SK-N-SH treated with all-trans-retinoic acid at 6 μM for 48 hours (cell line): Measurements from ENCODE around the gene CABP1.

ENCODE experiments used
- ATAC-seq: fragments of 200-7000 bp; cut with Tn5 transposase; 3 replicates; pipeline ENCODE4 v1.9.1; 2020; ENCODE audit warnings: mild to moderate bottlenecking, moderate library complexity
- ARNTL ChIP-seq: fragments of 450-650 bp; formaldehyde crosslinking; IDR thresholded peaks from 2 replicates; pipeline ENCODE4 v1.5.0; 2020; ENCODE audit warnings: low read depth, mild to moderate bottlenecking, moderate library complexity, borderline replicate concordance
- BACH2 ChIP-seq: fragments of 250-450 bp; sonication (Bioruptor Pico); IDR thresholded peaks from 2 replicates; pipeline ENCODE4 v1.9.0; 2021; ENCODE audit warnings: mild to moderate bottlenecking, borderline replicate concordance
- CSDC2 ChIP-seq: fragments of 250-450 bp; sonication (Bioruptor Pico); IDR thresholded peaks from 2 replicates; pipeline ENCODE4 v1.5.0; 2020; ENCODE audit warnings: mild to moderate bottlenecking, moderate library complexity
- ESRRG ChIP-seq: fragments of 250-450 bp; sonication (Bioruptor Pico); IDR thresholded peaks from 2 replicates; pipeline ENCODE4 v1.6.1; 2021; ENCODE audit warnings: mild to moderate bottlenecking
- GLIS3 ChIP-seq: fragments of 250-450 bp; sonication (Bioruptor Pico); IDR thresholded peaks from 2 replicates; pipeline ENCODE4 v1.5.0; 2020; ENCODE audit warnings: mild to moderate bottlenecking, moderate library complexity
- ISL1 ChIP-seq: fragments of 250-450 bp; sonication (Bioruptor Pico); IDR thresholded peaks from 2 replicates; pipeline ENCODE4 v2.1.2; 2022; ENCODE audit warnings: mild to moderate bottlenecking, moderate library complexity
- OSR1 ChIP-seq: fragments of 250-450 bp; sonication (Bioruptor Pico); IDR thresholded peaks from 2 replicates; pipeline ENCODE4 v1.8.0; 2022; ENCODE audit warnings: moderate library complexity, mild to moderate bottlenecking, inconsistent platforms
- PPARA ChIP-seq: fragments of 250-450 bp; sonication (Bioruptor Pico); IDR thresholded peaks from 2 replicates; pipeline ENCODE4 v1.5.0; 2020; ENCODE audit warnings: mild to moderate bottlenecking, borderline replicate concordance
- RARB ChIP-seq: fragments of 250-450 bp; sonication (Bioruptor Pico); IDR thresholded peaks from 2 replicates; pipeline ENCODE4 v1.8.0; 2021; ENCODE audit warnings: mild to moderate bottlenecking, moderate library complexity
- SNAI2 ChIP-seq: fragments of 250-450 bp; sonication (Bioruptor Pico); IDR thresholded peaks from 2 replicates; pipeline ENCODE4 v1.5.0; 2020; ENCODE audit warnings: mild to moderate bottlenecking, moderate library complexity
- TCF4 ChIP-seq: fragments of 250-450 bp; sonication (Bioruptor Pico); IDR thresholded peaks from 2 replicates; pipeline ENCODE4 v1.8.0; 2021; ENCODE audit warnings: mild to moderate bottlenecking, moderate library complexity, borderline replicate concordance
- TOX ChIP-seq: fragments of 250-450 bp; sonication (Bioruptor Pico); IDR thresholded peaks from 2 replicates; pipeline ENCODE4 v1.8.0; 2021; ENCODE audit warnings: mild to moderate bottlenecking, moderate library complexity, borderline replicate concordance
- ZC3H10 ChIP-seq: fragments of 250-450 bp; sonication (Bioruptor Pico); IDR thresholded peaks from 2 replicates; pipeline ENCODE4 v1.5.1; 2021; ENCODE audit warnings: mild to moderate bottlenecking, moderate library complexity
- ZFP3 ChIP-seq: fragments of 250-450 bp; sonication (Bioruptor Pico); IDR thresholded peaks from 2 replicates; pipeline ENCODE4 v1.5.0; 2020; ENCODE audit warnings: mild to moderate bottlenecking, moderate library complexity
- ZFP30 ChIP-seq: fragments of 450-650 bp; formaldehyde crosslinking; IDR thresholded peaks from 2 replicates; pipeline ENCODE4 v1.5.0; 2022; ENCODE audit warnings: mild to moderate bottlenecking, moderate library complexity
- ZNF565 ChIP-seq: fragments of 450-650 bp; formaldehyde crosslinking; conservative IDR thresholded peaks from 2 replicates; pipeline ENCODE4 v1.5.0; 2020; ENCODE audit warnings: low read depth, mild to moderate bottlenecking, moderate library complexity
- ZNF70 ChIP-seq: fragments of 450-650 bp; formaldehyde crosslinking; IDR thresholded peaks from 2 replicates; pipeline ENCODE4 v1.5.0; 2020; ENCODE audit warnings: mild to moderate bottlenecking, moderate library complexity
- ZNF8 ChIP-seq: fragments of 450-650 bp; formaldehyde crosslinking; IDR thresholded peaks from 2 replicates; pipeline ENCODE4 v1.5.0; 2020; ENCODE audit warnings: mild to moderate bottlenecking, moderate library complexity
- TF ChIP-seq, protein P1 (sequence below): fragments of 250-450 bp; sonication (Bioruptor Pico); IDR thresholded peaks from 2 replicates; pipeline ENCODE4 v1.5.1; 2021; ENCODE audit warnings: mild to moderate bottlenecking, moderate library complexity
- TF ChIP-seq, protein P2 (sequence below): fragments of 250-450 bp; sonication (Bioruptor Pico); IDR thresholded peaks from 2 replicates; pipeline ENCODE4 v1.8.0; 2021; ENCODE audit warnings: low read depth, mild to moderate bottlenecking, moderate library complexity, borderline replicate concordance
- TF ChIP-seq, protein P3 (sequence below): fragments of 250-450 bp; sonication (Bioruptor Pico); IDR thresholded peaks from 2 replicates; pipeline ENCODE4 v1.8.0; 2020; ENCODE audit warnings: mild to moderate bottlenecking, moderate library complexity, borderline replicate concordance
- TF ChIP-seq, protein P4 (sequence below): fragments of 250-450 bp; sonication (Bioruptor Pico); IDR thresholded peaks from 2 replicates; pipeline ENCODE4 v1.5.0; 2020; ENCODE audit warnings: mild to moderate bottlenecking, moderate library complexity

The CABP1 gene

DNA sequence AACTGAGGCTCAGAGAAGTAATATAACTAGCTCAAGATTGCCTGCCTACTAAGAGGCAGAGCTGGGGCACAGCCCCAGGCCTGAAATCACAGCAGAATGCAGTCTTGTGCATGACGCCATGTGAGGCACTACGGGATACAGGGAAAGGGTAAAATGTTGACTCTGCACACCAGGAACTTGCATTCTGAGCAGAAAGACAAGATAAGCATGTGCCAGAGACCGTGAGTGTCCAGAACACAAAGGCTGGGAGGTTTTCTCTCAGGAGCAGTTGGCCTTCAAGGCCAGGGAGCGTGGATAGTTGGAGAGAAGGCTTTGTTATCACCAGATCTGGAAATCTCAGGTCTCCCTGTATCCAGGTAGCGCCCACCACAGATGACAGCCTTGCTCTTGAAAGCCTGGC is 23.3 kb downstream of the CABP1 start (continued):
- TF ChIP-seq, protein P1, sequence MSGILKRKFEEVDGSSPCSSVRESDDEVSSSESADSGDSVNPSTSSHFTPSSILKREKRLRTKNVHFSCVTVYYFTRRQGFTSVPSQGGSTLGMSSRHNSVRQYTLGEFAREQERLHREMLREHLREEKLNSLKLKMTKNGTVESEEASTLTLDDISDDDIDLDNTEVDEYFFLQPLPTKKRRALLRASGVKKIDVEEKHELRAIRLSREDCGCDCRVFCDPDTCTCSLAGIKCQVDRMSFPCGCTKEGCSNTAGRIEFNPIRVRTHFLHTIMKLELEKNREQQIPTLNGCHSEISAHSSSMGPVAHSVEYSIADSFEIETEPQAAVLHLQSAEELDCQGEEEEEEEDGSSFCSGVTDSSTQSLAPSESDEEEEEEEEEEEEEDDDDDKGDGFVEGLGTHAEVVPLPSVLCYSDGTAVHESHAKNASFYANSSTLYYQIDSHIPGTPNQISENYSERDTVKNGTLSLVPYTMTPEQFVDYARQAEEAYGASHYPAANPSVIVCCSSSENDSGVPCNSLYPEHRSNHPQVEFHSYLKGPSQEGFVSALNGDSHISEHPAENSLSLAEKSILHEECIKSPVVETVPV (CRISPR knock-in tag): no peak
- TF ChIP-seq ZNF8 (CRISPR knock-in tag) (no peak), ZFP30 (no peak)

DNA sequence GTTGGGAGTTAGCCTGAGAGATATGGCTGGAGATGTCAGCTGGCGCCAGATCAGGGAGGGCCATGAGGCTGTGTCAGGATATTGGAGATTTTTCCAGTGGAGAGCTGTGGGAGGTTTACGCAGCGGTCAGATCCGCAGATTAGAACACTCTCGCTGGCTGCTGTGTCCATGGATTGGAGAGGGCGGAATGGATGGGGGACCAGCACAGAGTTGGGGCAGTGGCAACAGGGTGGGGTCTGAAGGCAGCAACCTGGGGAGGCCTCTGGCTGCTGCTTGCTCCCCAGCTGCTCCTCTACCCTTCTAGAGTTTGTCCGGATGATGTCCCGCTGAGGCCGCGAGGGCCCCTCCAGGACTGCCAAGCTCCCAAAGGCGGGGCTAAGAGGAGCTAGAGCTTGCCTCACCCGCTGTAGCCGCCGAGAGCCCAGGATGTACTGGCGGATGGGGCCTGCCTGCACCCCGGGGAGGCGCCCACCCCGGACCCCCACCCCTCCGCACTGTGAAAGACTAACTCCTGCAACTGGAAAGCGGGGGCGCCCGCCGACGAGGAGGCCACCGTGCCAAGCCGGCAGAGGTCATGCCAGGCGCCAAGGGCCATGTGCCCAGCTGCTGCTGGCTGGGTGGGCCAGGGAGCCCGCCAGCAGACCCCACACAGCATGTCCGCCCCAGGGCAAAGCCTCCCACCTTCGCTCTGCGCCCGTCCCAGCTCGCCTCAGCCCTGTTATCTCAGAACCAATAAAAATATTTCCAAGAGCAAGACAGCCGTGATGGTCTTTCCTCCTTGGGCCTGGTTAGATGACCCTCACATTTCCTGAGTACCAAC is 26.4 kb downstream of the CABP1 start:
- no peak for ATAC-seq
- TF ChIP-seq RARB: no peak
- TF ChIP-seq, protein P2, sequence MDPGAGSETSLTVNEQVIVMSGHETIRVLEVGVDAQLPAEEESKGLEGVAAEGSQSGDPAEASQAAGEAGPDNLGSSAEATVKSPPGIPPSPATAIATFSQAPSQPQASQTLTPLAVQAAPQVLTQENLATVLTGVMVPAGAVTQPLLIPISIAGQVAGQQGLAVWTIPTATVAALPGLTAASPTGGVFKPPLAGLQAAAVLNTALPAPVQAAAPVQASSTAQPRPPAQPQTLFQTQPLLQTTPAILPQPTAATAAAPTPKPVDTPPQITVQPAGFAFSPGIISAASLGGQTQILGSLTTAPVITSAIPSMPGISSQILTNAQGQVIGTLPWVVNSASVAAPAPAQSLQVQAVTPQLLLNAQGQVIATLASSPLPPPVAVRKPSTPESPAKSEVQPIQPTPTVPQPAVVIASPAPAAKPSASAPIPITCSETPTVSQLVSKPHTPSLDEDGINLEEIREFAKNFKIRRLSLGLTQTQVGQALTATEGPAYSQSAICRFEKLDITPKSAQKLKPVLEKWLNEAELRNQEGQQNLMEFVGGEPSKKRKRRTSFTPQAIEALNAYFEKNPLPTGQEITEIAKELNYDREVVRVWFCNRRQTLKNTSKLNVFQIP: no peak
- no peak for TF ChIP-seq ZFP30
- no peak for TF ChIP-seq ZC3H10 (CRISPR knock-in tag)
- no peak for TF ChIP-seq GLIS3 (CRISPR knock-in tag)
- no peak for TF ChIP-seq OSR1 (CRISPR knock-in tag)
- TF ChIP-seq PPARA (CRISPR knock-in tag): no peak
- no peak for TF ChIP-seq ISL1 (CRISPR knock-in tag)
- no peak for TF ChIP-seq TCF4 (CRISPR knock-in tag)
- TF ChIP-seq CSDC2 (CRISPR knock-in tag): no peak
- TF ChIP-seq SNAI2 (CRISPR knock-in tag): no peak
- TF ChIP-seq ARNTL (CRISPR knock-in tag): no peak
- TF ChIP-seq, protein P1 (CRISPR knock-in tag): no peak
- TF ChIP-seq, protein P3, sequence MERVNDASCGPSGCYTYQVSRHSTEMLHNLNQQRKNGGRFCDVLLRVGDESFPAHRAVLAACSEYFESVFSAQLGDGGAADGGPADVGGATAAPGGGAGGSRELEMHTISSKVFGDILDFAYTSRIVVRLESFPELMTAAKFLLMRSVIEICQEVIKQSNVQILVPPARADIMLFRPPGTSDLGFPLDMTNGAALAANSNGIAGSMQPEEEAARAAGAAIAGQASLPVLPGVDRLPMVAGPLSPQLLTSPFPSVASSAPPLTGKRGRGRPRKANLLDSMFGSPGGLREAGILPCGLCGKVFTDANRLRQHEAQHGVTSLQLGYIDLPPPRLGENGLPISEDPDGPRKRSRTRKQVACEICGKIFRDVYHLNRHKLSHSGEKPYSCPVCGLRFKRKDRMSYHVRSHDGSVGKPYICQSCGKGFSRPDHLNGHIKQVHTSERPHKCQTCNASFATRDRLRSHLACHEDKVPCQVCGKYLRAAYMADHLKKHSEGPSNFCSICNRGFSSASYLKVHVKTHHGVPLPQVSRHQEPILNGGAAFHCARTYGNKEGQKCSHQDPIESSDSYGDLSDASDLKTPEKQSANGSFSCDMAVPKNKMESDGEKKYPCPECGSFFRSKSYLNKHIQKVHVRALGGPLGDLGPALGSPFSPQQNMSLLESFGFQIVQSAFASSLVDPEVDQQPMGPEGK (CRISPR knock-in tag): no peak

DNA sequence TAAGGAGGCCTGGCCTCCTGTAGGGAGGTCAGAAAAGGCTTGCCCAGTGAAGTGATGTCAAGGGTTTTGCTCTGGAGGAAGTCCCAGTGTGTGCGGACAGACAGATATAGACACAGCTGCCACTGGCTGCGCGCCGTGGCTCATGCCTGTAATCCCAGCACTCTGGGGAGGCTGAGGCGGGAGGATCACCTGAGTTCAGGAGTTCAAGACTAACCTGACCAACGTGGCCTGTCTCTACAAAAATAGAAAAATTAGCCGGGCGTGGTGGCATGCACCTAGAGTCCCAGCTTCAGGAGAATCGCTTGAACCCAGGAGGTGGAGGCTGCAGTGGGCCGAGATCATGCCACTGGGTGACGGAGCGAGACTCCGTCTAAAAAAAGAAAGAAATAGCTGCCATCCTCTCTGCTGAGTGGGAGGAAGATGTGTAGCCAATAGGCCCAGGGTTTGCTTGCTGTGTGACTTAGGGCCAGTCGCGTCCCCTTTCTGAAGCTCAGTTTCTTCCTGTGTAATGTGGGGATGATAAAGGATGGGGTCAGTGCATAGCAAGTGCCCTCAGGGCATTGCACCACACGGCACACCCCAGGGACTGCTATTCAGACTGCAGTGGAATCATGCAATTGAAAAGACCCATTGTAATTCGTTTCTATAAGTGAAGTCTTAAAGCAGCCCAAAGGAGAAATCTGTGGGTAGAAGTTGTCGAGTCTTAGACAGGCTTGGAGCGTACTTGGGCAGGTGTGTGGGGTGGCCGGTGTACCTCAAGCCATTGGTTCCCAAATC is 27.9 kb downstream of the CABP1 start:
- TF ChIP-seq ZNF70 (CRISPR knock-in tag) (no peak), BACH2 (CRISPR knock-in tag) (no peak), PPARA (CRISPR knock-in tag) (no peak), ARNTL (CRISPR knock-in tag) (no peak), TCF4 (CRISPR knock-in tag) (no peak), ZNF565 (CRISPR knock-in tag) (no peak), GLIS3 (CRISPR knock-in tag) (no peak), CSDC2 (CRISPR knock-in tag) (no peak), TOX (CRISPR knock-in tag) (no peak), ZNF8 (CRISPR knock-in tag) (no peak), ISL1 (CRISPR knock-in tag) (no peak), ZFP30 (no peak), ESRRG (CRISPR knock-in tag) (no peak), ZFP3 (CRISPR knock-in tag) (no peak)
- TF ChIP-seq, protein P4, sequence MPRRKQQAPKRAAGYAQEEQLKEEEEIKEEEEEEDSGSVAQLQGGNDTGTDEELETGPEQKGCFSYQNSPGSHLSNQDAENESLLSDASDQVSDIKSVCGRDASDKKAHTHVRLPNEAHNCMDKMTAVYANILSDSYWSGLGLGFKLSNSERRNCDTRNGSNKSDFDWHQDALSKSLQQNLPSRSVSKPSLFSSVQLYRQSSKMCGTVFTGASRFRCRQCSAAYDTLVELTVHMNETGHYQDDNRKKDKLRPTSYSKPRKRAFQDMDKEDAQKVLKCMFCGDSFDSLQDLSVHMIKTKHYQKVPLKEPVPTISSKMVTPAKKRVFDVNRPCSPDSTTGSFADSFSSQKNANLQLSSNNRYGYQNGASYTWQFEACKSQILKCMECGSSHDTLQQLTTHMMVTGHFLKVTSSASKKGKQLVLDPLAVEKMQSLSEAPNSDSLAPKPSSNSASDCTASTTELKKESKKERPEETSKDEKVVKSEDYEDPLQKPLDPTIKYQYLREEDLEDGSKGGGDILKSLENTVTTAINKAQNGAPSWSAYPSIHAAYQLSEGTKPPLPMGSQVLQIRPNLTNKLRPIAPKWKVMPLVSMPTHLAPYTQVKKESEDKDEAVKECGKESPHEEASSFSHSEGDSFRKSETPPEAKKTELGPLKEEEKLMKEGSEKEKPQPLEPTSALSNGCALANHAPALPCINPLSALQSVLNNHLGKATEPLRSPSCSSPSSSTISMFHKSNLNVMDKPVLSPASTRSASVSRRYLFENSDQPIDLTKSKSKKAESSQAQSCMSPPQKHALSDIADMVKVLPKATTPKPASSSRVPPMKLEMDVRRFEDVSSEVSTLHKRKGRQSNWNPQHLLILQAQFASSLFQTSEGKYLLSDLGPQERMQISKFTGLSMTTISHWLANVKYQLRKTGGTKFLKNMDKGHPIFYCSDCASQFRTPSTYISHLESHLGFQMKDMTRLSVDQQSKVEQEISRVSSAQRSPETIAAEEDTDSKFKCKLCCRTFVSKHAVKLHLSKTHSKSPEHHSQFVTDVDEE (CRISPR knock-in tag): no peak
- no peak for ATAC-seq
